Endometrial microvascular endothelial cells (primary cell): ENCODE results near the gene LTBR. TPM values are rescaled to one million over a fixed set of nuclear protein-coding genes. Genes with fewer than 3 reads are reported as not detected.

Experiments
- in situ Hi-C: cut with HindIII; loops from 2 replicates; pipeline ENCODE4 v1.10.0; 2017; ENCODE audit warnings: low sequenced_read_pairs, low pct_unique_long_range_greater_than_20kb; ENCODE audit errors: inconsistent ontology term
- total RNA-seq: library from RNA; depleted of rRNA; stranded (reverse); fragments of >200 nt; gene quantifications from one replicate; pipeline ENCODE4 v1.2.3, GENCODE V29; 2015; ENCODE audit errors: inconsistent ontology term

Gene LTBR
- total RNA-seq, 1 donor from 2014 or later, result 169 TPM

DNA sequence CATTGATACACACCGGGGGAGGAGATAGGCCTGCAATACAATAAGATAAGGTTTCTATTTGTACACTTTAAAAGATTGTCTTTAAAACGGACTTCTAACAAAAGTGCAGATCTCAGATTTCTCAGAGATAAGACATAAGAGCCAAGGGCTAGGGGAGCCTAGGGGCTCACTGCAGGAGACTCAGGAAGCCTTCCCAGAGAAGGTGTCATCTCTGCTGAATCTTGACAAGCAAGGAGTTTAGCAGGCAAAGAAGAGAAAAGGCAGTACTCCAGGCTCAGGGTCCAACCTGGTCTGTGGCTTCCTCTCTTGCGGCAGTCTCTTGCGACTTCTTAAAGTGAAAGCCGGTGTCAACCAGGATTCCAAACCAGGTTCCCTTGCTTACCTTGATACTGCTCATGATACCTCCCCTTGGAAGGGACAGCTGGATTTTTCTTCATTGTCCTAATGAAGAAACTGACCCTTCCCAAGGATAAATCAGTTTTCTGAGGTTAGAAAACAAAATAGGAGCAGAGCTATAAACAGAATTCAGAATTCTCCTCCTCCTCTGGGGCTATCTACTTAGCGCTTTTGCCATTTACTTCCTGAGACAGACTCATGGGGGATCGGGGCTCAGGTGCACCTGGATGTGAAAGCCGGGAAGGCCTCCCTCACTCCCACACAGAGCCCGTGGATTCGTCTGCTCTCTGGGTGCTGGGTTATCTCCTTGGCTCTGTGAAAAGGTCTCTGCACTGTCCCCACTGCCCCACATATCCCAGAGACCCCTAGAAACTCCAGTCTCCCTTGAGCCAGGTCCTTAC lies 6.9 kb upstream of the LTBR start:
- in situ Hi-C loops, result no loop called here

DNA sequence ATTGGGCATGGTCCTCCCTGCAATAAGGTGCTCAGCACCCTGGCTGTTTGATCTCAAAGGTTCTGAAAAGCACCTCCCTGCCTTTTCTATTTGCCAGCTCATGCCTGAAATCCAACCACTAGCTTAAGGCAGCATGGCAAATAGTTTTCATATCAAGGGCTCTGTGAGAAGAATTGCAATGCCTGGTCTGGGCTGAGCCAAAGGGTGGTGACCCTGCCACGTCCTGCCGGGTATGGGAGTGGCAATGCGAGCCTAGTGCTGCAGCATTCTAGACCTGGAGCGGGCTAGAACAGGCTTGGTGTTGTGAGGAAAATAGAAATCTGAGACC lies 6.3 kb upstream of the LTBR start:
- in situ Hi-C loops, result no loop called here

DNA sequence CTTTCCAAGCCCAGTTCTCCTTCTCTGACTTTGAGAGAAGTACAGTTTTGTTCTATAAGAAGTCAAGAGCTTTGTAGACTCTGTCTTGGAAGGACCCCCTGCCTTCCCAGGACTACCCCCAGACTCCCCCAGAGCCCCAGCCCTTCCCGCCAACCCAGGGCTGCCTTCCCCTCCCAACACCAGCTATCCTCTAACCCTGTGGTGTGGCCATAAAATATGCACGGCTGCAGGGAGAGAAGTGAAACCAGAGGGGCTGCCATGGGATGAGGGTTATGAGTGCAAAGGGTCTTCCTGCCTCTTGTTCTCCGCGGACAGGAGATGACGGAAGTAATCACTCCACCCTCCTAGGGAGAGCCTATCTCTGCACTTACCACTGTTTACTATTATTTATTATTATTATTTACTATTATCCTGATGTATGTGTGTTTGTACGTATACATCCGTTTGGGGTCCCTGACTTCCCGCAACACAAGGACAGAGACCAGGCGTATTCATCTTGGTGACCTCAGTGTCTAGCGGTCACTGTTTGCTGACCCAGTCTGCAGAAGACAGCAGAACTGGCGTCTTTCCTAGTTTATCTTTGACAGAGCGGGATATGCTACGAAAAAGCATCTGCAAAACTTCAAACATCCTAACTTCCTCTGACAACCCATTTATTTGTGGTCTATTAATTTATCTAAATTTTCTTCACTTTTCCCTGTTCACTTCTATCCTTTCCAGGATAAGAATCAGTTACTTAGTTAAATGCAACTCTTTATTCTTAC lies 5.1 kb upstream of the LTBR start:
- in situ Hi-C loops, result no loop called here

DNA sequence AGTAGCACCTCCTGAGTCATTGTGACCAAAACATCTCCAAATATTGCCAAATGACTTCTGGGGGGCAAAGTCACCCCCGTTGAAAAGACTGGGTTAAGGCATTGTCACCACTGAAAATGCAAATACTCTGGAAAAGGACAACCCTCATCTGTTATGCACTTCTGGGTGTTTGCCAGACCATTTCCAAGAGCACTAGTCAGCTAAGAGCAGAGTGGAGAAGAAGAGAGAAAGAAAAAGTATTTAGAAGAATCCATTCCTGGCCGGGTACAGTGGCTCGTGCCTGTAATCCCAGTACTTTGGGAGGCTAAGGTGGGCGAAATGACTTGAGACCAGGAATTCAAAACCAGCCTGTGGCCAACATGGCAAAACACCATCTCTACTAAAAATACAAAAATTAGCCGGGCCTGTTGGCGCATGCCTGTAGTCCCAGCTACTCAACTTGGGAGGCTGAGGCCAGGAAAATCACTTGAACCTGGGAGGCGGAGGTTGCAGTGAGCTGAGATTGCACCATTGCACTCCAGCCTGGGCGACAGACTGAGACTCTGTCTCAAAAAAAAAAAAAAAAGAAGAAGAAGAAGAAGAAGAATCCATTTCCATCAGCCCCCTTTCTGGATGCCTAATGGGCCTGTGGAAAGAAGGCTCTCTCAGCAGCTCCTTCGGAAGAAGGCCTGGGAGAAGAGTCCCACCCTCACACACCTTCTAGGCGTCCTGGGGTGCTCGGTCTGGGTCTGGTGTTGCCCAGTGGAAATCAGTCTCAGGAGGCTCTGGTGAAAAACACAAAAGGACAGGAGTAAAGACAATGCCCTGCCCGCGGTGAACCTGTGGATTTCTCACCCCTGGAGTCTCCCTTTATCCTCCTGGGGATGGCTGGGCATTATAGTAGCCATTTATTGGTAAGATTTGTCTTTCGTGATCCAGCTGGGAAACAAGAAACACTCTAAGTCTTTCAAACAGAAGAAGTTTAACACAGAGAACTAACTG lies 3.5 kb upstream of the LTBR start:
- in situ Hi-C loops, result no loop called here

DNA sequence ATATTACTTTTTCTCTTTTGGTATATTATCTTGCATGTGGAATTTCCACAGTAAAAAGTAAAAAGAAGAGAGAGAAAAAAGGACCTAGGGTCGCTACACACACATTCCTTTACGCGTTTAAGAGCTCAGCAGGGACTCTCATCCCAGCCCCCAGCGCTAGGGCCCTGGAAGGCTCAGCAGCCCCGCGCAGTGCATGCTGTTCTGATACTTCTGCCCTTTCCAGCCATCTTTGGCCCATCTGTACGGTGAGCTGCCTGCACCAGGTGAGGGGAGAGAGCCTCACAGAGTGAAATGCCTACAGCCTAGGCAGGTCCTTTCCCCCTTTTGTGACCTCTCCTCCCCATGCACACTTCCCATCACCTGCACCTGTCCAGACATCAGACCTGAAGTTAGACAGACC lies 1.6 kb upstream of the LTBR start:
- in situ Hi-C loops, result no loop called here

DNA sequence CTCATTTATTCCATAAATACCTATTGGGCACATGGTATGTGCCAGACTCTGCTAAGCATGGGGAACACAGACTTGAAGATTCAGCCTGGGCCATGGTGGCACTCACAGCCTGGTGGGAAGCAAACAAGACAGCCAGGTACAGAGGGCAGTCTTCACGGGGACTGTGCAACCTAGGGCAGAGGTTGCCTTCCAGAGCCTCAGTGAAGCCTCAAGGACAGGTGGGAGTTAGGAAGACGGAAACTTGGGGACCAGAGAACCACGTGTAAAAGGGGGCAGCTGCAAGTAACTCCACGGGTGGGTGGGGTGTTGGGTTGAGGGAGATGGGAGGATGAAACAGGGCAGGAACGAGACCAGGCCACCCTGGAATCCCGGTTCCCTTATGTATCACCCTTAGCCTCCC lies 980 bp upstream of the LTBR start:
- in situ Hi-C loops, result no loop called here

DNA sequence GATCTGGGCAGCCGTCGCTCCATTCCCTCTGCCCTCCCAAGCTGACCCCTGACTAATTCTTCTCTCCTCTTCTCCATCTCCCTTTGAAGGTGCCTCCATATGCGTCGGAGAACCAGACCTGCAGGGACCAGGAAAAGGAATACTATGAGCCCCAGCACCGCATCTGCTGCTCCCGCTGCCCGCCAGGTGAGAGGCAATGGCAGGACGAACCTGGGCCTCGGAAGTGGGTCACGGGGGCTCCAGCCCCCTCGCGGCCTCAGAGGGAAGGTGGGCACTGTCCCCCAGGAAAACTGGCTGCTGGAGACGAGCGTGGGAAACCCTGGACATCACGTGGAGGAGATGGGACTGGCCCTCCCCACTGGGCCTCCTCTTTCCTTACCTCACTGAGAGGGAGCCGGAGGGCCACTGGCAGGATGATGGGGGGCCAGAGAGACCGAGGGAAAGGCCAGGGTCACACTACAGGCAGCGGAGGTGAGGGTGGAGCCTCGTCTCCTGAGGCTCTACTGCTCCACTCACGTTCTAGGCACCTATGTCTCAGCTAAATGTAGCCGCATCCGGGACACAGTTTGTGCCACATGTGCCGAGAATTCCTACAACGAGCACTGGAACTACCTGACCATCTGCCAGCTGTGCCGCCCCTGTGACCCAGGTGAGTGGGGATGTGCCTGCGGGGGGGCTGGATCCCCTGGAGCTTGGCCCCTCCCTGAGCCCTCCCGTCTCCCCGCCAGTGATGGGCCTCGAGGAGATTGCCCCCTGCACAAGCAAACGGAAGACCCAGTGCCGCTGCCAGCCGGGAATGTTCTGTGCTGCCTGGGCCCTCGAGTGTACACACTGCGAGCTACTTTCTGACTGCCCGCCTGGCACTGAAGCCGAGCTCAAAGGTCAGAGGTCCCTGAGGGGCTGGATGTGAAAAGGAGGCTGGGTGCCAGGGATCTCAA lies 806 bp downstream of the LTBR start:
- in situ Hi-C loops, result no loop called here

DNA sequence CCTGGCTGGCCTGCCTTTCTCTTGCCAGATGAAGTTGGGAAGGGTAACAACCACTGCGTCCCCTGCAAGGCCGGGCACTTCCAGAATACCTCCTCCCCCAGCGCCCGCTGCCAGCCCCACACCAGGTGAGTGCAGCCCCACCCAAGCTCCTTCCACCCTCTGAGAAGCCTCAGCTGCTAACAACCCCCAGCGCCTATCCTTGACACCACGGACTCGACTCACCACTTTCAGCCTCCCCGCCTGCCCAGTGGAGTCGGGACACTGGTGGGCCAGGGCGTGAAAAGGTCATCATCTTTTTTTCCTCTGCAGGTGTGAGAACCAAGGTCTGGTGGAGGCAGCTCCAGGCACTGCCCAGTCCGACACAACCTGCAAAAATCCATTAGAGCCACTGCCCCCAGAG lies 2.1 kb downstream of the LTBR start:
- in situ Hi-C loops, result no loop called here

DNA sequence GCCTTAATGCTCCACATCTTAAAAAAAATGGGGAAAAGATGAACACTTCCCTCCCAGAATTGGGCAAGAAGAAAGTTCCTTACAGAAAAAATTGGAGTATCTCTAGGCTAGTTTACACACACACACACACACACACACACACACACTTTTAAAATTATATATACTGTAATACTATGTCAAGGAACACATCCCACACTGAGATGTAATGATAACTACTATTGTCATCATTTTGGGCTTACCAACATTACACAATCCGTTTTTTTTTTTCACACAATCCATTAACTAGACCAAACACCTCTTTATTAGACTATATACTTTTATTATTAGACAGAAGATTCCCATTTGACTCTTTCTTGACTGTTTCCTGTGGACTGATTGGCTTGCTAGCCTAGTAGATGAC lies 2.5 kb downstream of the LTBR start:
- in situ Hi-C loops, result no loop called here

DNA sequence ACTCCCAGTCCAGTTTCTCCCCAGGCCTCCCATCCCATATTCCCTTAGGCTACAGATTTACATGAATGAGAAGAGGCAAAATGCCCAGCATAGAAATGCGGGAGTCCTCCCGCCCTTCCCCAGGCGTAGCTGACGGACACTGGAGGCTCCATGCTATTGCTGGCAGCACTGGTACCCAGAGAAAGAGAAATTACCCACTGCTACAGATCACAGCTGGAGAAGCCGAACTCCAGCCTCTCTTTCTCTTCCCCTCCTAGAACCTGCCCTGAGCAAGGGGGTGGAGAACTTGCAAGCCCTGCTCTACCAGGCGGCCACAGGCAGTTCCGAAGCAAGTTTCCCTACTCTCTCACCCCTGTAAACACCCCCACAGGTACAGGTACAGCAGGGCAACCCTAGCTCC lies 3.6 kb downstream of the LTBR start:
- in situ Hi-C loops, result no loop called here

DNA sequence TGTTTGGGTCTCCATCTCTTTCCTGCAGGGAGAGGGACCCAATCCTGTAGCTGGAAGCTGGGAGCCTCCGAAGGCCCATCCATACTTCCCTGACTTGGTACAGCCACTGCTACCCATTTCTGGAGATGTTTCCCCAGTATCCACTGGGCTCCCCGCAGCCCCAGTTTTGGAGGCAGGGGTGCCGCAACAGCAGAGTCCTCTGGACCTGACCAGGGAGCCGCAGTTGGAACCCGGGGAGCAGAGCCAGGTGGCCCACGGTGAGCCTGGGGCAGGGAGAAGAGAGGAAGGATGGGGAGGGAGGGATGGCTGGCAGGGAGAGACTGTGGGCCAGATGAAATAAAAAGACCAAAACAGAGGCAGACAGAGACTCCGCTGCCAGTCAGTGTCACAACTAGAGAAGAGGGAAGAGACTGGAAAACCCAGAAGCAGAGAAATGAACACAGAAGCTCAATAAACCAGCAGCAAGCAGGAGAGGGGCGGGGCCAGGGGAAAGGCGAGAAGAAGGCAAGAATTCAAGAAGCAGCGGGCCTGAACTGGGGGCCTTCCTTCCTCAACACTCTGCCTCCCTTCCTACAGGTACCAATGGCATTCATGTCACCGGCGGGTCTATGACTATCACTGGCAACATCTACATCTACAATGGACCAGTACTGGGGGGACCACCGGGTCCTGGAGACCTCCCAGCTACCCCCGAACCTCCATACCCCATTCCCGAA lies 6.3 kb downstream of the LTBR start:
- in situ Hi-C loops, result no loop called here

DNA sequence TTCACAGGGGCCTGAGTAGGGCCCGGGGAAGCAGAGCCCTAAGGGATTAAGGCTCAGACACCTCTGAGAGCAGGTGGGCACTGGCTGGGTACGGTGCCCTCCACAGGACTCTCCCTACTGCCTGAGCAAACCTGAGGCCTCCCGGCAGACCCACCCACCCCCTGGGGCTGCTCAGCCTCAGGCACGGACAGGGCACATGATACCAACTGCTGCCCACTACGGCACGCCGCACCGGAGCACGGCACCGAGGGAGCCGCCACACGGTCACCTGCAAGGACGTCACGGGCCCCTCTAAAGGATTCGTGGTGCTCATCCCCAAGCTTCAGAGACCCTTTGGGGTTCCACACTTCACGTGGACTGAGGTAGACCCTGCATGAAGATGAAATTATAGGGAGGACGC lies 7.1 kb downstream of the LTBR start:
- in situ Hi-C loops, result no loop called here

DNA sequence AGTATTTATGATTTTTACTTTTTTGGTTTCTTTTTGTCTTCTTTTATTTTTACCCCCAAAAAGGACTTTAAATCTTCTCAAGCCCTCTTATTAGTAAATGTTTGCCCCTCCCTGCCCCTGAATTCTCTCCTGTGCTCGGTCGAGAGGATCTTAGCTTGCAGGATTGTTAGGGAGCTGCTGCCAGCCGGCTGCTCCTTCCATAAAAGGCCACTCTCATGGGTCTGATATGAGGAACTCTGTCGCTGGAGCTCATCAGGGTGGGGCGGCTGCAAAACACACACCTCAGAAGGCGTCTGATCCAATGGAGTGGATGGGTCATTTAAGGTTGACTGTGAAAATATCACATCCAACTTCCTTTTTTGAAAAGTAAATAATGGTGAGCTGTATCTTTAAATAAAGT lies 8.5 kb downstream of the LTBR start:
- in situ Hi-C loops, result no loop called here

DNA sequence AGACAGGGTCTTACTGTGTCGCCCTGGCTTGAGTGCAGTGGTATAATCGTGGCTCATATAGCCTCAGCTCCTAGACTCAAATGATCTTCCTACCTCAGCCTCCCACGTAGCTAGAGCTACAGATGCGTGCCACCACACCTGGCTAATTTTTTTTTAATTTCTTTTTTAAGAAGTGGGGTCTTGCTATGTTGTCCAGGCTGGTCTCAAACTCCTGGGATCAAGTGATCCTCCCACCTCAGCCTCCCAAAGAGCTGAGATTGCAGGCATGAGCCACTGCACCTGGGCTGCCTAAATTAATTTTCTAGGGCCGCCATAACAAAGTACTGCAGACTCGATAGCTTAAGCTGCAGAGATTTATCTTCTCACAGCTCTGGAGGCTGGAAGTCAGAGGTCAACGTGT lies 9.1 kb downstream of the LTBR start:
- in situ Hi-C loops, result no loop called here

DNA sequence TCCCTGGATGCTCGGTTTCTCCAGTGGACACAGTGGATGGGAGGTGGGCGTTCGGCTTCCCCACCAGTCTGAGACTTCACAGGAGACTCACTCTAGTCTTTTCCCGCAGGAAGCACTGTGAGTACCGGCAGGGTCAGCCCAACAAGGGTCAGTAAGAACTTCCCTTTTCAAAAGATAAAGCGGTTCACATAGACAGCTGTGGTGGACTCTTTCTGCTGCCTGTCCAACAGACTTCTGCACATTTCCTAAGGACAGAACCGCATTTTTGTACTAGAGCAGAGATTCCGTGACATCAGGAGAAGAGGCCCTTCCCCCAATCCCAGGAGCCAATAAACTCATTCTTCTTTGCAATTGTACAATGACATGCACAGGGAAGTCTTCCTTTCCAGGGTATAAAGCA lies 10.4 kb downstream of the LTBR start:
- in situ Hi-C loops, result no loop called here

DNA sequence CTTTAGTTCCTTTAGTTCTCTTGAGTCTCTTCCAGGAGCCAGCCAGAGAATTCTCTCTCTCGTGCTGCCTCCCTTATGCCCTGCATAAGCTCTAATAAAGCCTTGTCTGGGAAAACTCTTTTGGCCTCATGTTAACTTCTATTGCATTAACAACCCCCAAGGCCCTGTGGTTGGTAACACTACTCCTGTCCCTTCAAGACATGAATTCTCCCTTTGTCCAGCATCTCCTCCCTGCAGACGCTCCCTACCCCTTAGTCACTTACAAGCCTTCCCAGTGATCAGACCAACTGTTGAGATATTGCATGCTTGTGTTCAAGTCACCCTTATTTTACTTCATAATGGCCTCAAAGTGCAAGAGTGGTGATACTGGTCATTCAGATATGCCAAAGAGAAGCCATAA lies 12.1 kb downstream of the LTBR start:
- in situ Hi-C loops, result no loop called here

DNA sequence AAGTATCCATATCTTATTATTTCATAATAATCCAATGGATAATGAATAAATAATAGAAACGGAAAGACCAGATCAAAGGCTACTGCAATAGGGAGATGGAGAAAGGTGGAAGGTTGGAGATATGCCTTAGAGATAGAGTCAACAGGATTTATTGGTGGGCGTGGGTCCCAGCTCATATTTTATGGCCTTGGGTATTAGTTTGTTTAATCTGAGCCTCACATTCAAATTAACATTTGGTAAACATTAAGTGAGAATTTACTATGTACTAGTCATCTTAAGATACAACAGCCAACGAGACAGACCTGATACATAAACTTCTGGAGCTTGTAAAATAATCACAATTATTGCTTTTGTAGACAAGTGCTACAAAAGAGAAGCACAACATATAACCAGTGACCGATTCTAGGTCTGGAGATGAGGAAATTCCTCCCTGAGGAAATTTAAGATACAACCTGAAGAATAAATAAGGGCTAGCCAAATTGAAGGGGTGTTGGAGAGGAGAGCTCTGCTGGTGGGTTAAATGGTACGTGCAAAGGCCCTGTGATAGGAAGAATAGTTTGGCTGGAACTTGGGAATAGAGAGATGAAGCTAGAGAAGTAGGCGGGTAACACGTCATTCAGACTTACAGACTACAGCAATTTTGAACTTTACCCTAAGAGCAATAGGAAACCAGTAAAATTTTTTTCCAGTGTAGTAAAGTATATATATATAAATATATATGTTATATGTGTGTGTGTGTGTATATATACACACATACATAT lies 16.1 kb downstream of the LTBR start:
- in situ Hi-C loops, result no loop called here
